Body of pancreas (tissue), 4 donors: Measurements from ENCODE around the gene USP13.

Source experiments
- POLR2A ChIP-seq, 3 donors: fragments of 450-650 bp; IDR thresholded peaks; one replicate each; pipeline ENCODE4 v1.6.1; 2016; ENCODE audit warnings: antibody characterized with exemption in 3 of 3, mild to moderate bottlenecking in 2 of 3
- TF ChIP-seq, protein P1 (sequence below), 7 experiments: fragments of 450-650 bp in 4 of 7; fragments of 200-600 bp in 3 of 7; sonication (generic) in 3 of 7; IDR thresholded peaks; one replicate each; pipeline ENCODE4 v1.5.1; 2016 to 2019; ENCODE audit warnings: antibody characterized with exemption in 7 of 7

DNA sequence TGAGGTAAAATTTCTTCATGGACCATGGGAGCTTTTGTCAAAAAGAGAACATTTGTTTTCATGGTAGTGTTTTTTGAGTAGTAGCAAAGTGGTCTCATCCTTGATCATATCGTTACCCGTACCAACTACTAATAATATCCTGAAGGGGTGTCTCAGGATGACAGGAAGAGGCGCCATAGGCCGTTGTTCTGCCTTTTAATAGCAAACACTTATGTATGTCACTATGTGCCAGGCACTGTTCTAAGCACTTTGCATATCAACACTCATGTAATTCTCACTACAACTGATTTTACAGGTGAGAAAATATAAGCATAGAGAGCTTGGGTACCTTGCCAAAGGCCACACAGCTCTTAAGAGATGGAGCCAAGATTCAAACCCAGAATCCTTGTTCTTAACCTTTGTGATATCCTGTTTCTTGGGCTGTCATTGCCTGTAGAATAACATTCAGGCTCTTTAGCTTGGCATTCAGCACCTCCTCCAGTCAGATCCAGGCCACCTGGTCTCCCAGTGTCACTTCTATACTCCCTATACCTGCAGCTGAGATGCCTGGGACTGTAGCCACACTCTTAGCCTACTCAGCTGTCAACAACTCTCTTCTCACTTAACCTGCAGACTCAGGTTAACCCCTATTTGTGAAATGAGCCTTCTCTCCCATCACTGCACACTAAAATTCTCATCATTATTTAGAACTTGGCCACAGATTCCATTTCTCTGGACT, 113.7 kb downstream of the USP13 start:
- TF ChIP-seq, protein P1, sequence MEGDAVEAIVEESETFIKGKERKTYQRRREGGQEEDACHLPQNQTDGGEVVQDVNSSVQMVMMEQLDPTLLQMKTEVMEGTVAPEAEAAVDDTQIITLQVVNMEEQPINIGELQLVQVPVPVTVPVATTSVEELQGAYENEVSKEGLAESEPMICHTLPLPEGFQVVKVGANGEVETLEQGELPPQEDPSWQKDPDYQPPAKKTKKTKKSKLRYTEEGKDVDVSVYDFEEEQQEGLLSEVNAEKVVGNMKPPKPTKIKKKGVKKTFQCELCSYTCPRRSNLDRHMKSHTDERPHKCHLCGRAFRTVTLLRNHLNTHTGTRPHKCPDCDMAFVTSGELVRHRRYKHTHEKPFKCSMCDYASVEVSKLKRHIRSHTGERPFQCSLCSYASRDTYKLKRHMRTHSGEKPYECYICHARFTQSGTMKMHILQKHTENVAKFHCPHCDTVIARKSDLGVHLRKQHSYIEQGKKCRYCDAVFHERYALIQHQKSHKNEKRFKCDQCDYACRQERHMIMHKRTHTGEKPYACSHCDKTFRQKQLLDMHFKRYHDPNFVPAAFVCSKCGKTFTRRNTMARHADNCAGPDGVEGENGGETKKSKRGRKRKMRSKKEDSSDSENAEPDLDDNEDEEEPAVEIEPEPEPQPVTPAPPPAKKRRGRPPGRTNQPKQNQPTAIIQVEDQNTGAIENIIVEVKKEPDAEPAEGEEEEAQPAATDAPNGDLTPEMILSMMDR (IDR thresholded peaks at IDR 0.05), result no peak
- no peak for TF ChIP-seq POLR2A (IDR thresholded peaks at IDR 0.05)
